ENCODE results near the gene LCK.

LCK gene

GRCh38 chr1:32250893-32251716 is at the start of gene LCK:
LCK (plus strand) TSS chr1:32251265; CDS start chr1:32274330, 23,065 bp downstream.
- DNase-seq = no peak

GRCh38 chr1:32204943-32205361 is 46.1 kb upstream of the LCK start:
- no peak for DNase-seq

- peak; percentile 74 to 81 for DNase-seq
Measured at GRCh38 chr1:32205401-32206370, 45.4 kb upstream of the LCK start, which contains the start of gene IQCC. IQCC (plus strand) TSS chr1:32205671; CDS start chr1:32205682, 11 bp downstream.

- DNase-seq = no peak
Measured at GRCh38 chr1:32208469-32208868, 42.6 kb upstream of the LCK start.

- DNase-seq = no peak
Measured at GRCh38 chr1:32208891-32209328, 42.2 kb upstream of the LCK start, which contains the start of gene DCDC2B. DCDC2B (plus strand) TSS chr1:32209089; CDS start chr1:32209094, 5 bp downstream.

- peak; percentile 15 to 20 for DNase-seq
Measured at GRCh38 chr1:32215629-32216480, 35.2 kb upstream of the LCK start.

GRCh38 chr1:32216566-32216965 is 34.5 kb upstream of the LCK start:
- DNase-seq = no peak

- no peak for DNase-seq
Measured at GRCh38 chr1:32219022-32219421, 32.0 kb upstream of the LCK start.

GRCh38 chr1:32220746-32221580 is 30.1 kb upstream of the LCK start:
- no peak for DNase-seq

- DNase-seq = no peak
Measured at GRCh38 chr1:32221581-32221979, 29.5 kb upstream of the LCK start.

GRCh38 chr1:32221980-32222755 is 28.9 kb upstream of the LCK start, which contains the start of the genes EIF3I and TMEM234:
EIF3I (plus strand) TSS chr1:32222407; CDS start chr1:32222442, 35 bp downstream.
TMEM234 (minus strand) TSS chr1:32222353; CDS start chr1:32222322, 31 bp downstream.
- DNase-seq = peak; percentile 77 to 84

GRCh38 chr1:32223683-32224082 is 27.4 kb upstream of the LCK start:
- DNase-seq = no peak

- DNase-seq = no peak
Measured at GRCh38 chr1:32224285-32224684, 26.8 kb upstream of the LCK start.

GRCh38 chr1:32228771-32229170 is 22.3 kb upstream of the LCK start:
- no peak for DNase-seq

GRCh38 chr1:32231843-32232432 is 19.1 kb upstream of the LCK start:
- no peak for DNase-seq

GRCh38 chr1:32232558-32233304 is 18.3 kb upstream of the LCK start:
- DNase-seq = no peak

GRCh38 chr1:32234792-32235191 is 16.3 kb upstream of the LCK start:
- no peak for DNase-seq

GRCh38 chr1:32239337-32239736 is 11.7 kb upstream of the LCK start:
- DNase-seq = no peak

GRCh38 chr1:32239790-32240139 is 11.3 kb upstream of the LCK start:
- DNase-seq = no peak
